Tibial nerve (tissue), 4 donors: ENCODE results near the gene ART5.

Experiments
- CTCF ChIP-seq, 5 experiments: fragments of 200-600 bp in 3 of 5; fragments of 450-650 bp in 2 of 5; sonication (generic) in 3 of 5; IDR thresholded peaks; one replicate each; pipeline ENCODE4 v1.5.1; 2016 to 2019; ENCODE audit warnings: antibody characterized with exemption in 5 of 5, mild to moderate bottlenecking in 3 of 5, moderate library complexity in 2 of 5
- EP300 ChIP-seq, 2 donors: sonication (generic); formaldehyde crosslinking; IDR thresholded peaks; one replicate each; pipeline ENCODE4 v1.6.1; 2017; ENCODE audit warnings: antibody characterized with exemption in 2 of 2, mild to moderate bottlenecking in 1 of 2
- POLR2A ChIP-seq, 2 donors: fragments of 450-650 bp; IDR thresholded peaks; one replicate each; pipeline ENCODE4 v1.6.1; 2017; ENCODE audit warnings: antibody characterized with exemption in 2 of 2, mild to moderate bottlenecking in 2 of 2, moderate library complexity in 2 of 2

- no peak for TF ChIP-seq POLR2A (IDR thresholded peaks at IDR 0.05)
- TF ChIP-seq CTCF (IDR thresholded peaks at IDR 0.05), result no peak
- no peak for TF ChIP-seq EP300 (IDR thresholded peaks at IDR 0.05)
These were observed 34.2 kb upstream of the ART5 start for GRCh38 chr11:3675971-3676370.
